HepG2 (cell line): ENCODE results near the gene ASH1L. TPM values are rescaled to one million over a fixed set of nuclear protein-coding genes. Genes with fewer than 3 reads are reported as not detected.

ENCODE experiments used
- AGO1 ChIP-seq: fragments of 200-400 bp; formaldehyde crosslinking; IDR thresholded peaks from 2 replicates; pipeline ENCODE4 v1.6.1; 2017; ENCODE audit warnings: mild to moderate bottlenecking, low read depth, low read length, moderate library complexity; ENCODE audit not compliant: poor library complexity, severe bottlenecking
- FOXM1 ChIP-seq: sonication (generic); formaldehyde crosslinking; IDR thresholded peaks from 2 replicates; pipeline ENCODE4 v1.5.0; 2020; ENCODE audit warnings: missing genetic modification reagents
- GABPA ChIP-seq, 2 experiments: IDR thresholded peaks; 2 replicates each; pipeline ENCODE4 v1.6.1; 2011 to 2016; ENCODE audit warnings: low read depth in 2 of 2, low read length in 1 of 2, missing biosample characterization in 1 of 2, missing genetic modification characterization in 1 of 2
- HNF4G ChIP-seq, 2 experiments: sonication (generic) in 1 of 2; formaldehyde crosslinking in 1 of 2; IDR thresholded peaks; 2 replicates each; pipeline versions ENCODE4 v1.4.0 to v1.6.1; 2011 to 2020; ENCODE audit warnings: borderline replicate concordance in 2 of 2, low read depth in 2 of 2, mild to moderate bottlenecking in 2 of 2, low read length in 1 of 2, missing genetic modification reagents in 1 of 2, moderate library complexity in 1 of 2
- KAT7 ChIP-seq: IDR thresholded peaks from 2 replicates; pipeline ENCODE4 v1.6.1; 2018; ENCODE audit warnings: borderline replicate concordance, missing compliant biosample characterization
- KAT8 ChIP-seq: IDR thresholded peaks from 2 replicates; pipeline ENCODE4 v1.6.1; 2016; ENCODE audit warnings: missing genetic modification reagents, missing compliant biosample characterization
- KDM3A ChIP-seq: IDR thresholded peaks from 2 replicates; pipeline ENCODE4 v1.6.1; 2018; ENCODE audit warnings: low read depth, missing compliant biosample characterization
- MXI1 ChIP-seq: IDR thresholded peaks from 3 replicates; pipeline ENCODE4 v1.6.1; 2012; ENCODE audit warnings: low read depth, low read length, inconsistent platforms, borderline replicate concordance
- NCOA2 ChIP-seq: sonication (generic); formaldehyde crosslinking; IDR thresholded peaks from 2 replicates; pipeline ENCODE4 v1.8.0; 2022; ENCODE audit warnings: inconsistent platforms
- RAD21 ChIP-seq: fragments of 450-650 bp; formaldehyde crosslinking; IDR thresholded peaks from 2 replicates; pipeline ENCODE4 v1.5.0; 2020; ENCODE audit warnings: mild to moderate bottlenecking
- RARA ChIP-seq: IDR thresholded peaks from 2 replicates; pipeline ENCODE4 v1.6.1; 2016; ENCODE audit warnings: missing genetic modification reagents, missing compliant biosample characterization
- SAP130 ChIP-seq: IDR thresholded peaks from 2 replicates; pipeline ENCODE4 v1.6.1; 2016; ENCODE audit warnings: low read depth
- SMYD3 ChIP-seq: sonication (generic); formaldehyde crosslinking; IDR thresholded peaks from 2 replicates; pipeline ENCODE4 v1.8.1; 2023; ENCODE audit warnings: mild to moderate bottlenecking, missing genetic modification reagents
- ZMAT3 ChIP-seq: sonication (generic); formaldehyde crosslinking; conservative IDR thresholded peaks from 2 replicates; pipeline ENCODE4 v1.7.0; 2021; ENCODE audit warnings: missing genetic modification reagents
- ZNF546 ChIP-seq: sonication (generic); formaldehyde crosslinking; conservative IDR thresholded peaks from 2 replicates; pipeline ENCODE4 v1.8.1; 2023; ENCODE audit warnings: mild to moderate bottlenecking, missing genetic modification reagents
- ZSCAN29 ChIP-seq: sonication (generic); formaldehyde crosslinking; conservative IDR thresholded peaks from 2 replicates; pipeline ENCODE4 v1.4.0; 2020; ENCODE audit warnings: mild to moderate bottlenecking, missing genetic modification reagents
- polyA plus RNA-seq, 8 experiments: library from polyadenylated mRNA; depleted of rRNA in 3 of 8; stranded (reverse) in 7 of 8; unstranded in 1 of 8; fragments of >200 nt; fragmentation: Illumina TruSeq in 4 of 8; extraction: Trizol in 4 of 8; gene quantifications; 2 replicates each; pipeline versions ENCODE4 v1.2.1 to v1.2.3, GENCODE V29; 2011 to 2016; ENCODE audit warnings: low read depth in 4 of 8, missing spikeins in 1 of 8, mixed read lengths in 1 of 8; ENCODE audit not compliant: insufficient read depth in 1 of 8
- total RNA-seq, 5 experiments: library from RNA; depleted of rRNA; stranded (reverse); fragments of >200 nt; fragmentation: Illumina TruSeq; extraction: Trizol; gene quantifications; 2 replicates each; pipeline ENCODE4 v1.2.3, GENCODE V29; 2016; ENCODE audit warnings: low read depth in 1 of 5
- TF ChIP-seq, protein P1 (sequence below): sonication (generic); formaldehyde crosslinking; IDR thresholded peaks from 2 replicates; pipeline ENCODE4 v1.8.0; 2022; ENCODE audit warnings: low read depth, missing genetic modification reagents
- TF ChIP-seq, protein P2 (sequence below): sonication (generic); formaldehyde crosslinking; IDR thresholded peaks from 2 replicates; pipeline ENCODE4 v1.9.0; 2022; ENCODE audit warnings: low read depth, missing genetic modification reagents
- TF ChIP-seq, protein P3 (sequence below): sonication (generic); formaldehyde crosslinking; IDR thresholded peaks from 2 replicates; pipeline ENCODE4 v1.5.0; 2020; ENCODE audit warnings: mild to moderate bottlenecking, missing genetic modification reagents, moderate library complexity
- TF ChIP-seq, protein P4 (sequence below): sonication (generic); formaldehyde crosslinking; IDR thresholded peaks from 2 replicates; pipeline ENCODE4 v1.4.0; 2020; ENCODE audit warnings: mild to moderate bottlenecking, missing genetic modification reagents

The ASH1L gene
- total and polyA plus RNA-seq, 2 of the 13 experiments (the other 11 are each of a cell fraction or from before 2014, with no cell fraction given): 10.2 to 15.3 TPM

DNA sequence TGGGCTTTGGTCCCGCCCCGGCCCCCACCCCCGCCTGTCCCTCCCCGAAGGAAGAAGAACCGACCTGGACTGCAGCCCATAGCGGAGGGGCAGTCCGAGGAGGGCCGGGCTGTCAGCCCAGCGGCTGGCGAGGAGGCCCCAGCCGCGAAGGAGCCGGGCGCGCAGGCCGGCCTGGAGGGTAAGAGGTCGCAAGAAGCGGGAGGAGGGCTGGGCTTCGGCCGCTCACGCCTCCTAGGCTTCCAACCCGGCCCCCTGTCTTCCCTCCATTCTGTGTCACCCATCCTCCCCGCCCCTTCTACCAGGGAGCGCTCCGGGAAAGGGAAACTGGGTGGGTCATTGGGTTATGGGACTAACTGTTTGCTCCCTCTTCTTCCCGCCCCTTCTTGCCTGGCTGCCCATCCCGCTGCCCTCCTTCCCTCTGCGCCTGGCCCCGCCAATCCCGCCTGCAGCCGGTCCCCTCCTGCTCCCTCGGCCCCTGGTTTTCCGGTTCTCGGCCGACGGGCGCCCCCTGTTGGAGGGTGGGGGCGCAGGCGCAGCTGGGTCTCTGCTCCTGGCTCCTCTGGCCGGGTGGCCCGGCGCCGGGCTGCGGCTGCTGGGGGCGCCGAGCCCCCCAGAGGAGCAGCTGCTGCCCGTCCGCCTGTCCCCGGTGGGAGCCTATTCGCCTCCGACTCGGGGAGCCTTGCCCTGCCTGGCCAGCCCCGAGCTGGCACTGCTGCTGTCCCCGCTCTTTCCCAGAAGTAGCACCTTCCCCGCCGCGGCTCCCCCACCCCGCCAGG is 239.5 kb downstream of the ASH1L start (continued):
- TF ChIP-seq, protein P1, sequence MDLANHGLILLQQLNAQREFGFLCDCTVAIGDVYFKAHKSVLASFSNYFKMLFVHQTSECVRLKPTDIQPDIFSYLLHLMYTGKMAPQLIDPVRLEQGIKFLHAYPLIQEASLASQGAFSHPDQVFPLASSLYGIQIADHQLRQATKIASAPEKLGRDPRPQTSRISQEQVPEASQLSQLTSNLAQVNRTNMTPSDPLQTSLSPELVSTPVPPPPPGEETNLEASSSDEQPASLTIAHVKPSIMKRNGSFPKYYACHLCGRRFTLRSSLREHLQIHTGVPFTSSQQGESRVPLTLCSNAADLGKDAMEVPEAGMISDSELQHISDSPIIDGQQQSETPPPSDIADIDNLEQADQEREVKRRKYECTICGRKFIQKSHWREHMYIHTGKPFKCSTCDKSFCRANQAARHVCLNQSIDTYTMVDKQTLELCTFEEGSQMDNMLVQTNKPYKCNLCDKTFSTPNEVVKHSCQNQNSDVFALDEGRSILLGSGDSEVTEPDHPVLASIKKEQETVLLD (CRISPR knock-in tag): peak; percentile 79
- 0 out of 2 replicates have a peak, but pooled peaks have one; percentile 35 for TF ChIP-seq RARA (CRISPR knock-in tag)
- TF ChIP-seq MXI1: peak; percentile 61; the same call in 1 of the 3 replicates
- TF ChIP-seq KAT8 (CRISPR knock-in tag): peak; percentile 47; the same call in 1 of the 2 replicates
- TF ChIP-seq SMYD3 (CRISPR knock-in tag): no peak
- TF ChIP-seq AGO1: peak; percentile 69
- TF ChIP-seq, protein P2, sequence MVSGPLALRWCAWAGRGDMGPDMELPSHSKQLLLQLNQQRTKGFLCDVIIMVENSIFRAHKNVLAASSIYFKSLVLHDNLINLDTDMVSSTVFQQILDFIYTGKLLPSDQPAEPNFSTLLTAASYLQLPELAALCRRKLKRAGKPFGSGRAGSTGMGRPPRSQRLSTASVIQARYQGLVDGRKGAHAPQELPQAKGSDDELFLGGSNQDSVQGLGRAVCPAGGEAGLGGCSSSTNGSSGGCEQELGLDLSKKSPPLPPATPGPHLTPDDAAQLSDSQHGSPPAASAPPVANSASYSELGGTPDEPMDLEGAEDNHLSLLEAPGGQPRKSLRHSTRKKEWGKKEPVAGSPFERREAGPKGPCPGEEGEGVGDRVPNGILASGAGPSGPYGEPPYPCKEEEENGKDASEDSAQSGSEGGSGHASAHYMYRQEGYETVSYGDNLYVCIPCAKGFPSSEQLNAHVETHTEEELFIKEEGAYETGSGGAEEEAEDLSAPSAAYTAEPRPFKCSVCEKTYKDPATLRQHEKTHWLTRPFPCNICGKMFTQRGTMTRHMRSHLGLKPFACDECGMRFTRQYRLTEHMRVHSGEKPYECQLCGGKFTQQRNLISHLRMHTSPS (CRISPR knock-in tag): peak; percentile 59; the same call in 1 of the 2 replicates
- TF ChIP-seq KAT7: peak; percentile 65; the same call in 1 of the 2 replicates
- TF ChIP-seq ZSCAN29 (CRISPR knock-in tag): no peak
- peak; percentile 82 for TF ChIP-seq SAP130
- no peak for TF ChIP-seq ZNF546
- TF ChIP-seq NCOA2 (CRISPR knock-in tag): 0 out of 2 replicates have a peak, but pooled peaks have one; percentile 30
- TF ChIP-seq, protein P3, sequence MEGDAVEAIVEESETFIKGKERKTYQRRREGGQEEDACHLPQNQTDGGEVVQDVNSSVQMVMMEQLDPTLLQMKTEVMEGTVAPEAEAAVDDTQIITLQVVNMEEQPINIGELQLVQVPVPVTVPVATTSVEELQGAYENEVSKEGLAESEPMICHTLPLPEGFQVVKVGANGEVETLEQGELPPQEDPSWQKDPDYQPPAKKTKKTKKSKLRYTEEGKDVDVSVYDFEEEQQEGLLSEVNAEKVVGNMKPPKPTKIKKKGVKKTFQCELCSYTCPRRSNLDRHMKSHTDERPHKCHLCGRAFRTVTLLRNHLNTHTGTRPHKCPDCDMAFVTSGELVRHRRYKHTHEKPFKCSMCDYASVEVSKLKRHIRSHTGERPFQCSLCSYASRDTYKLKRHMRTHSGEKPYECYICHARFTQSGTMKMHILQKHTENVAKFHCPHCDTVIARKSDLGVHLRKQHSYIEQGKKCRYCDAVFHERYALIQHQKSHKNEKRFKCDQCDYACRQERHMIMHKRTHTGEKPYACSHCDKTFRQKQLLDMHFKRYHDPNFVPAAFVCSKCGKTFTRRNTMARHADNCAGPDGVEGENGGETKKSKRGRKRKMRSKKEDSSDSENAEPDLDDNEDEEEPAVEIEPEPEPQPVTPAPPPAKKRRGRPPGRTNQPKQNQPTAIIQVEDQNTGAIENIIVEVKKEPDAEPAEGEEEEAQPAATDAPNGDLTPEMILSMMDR (CRISPR knock-in tag): peak; percentile 92
- peak; percentile 96 for TF ChIP-seq RAD21 (CRISPR knock-in tag)
- 0 out of 2 replicates have a peak, but pooled peaks have one; percentile 16 for TF ChIP-seq ZMAT3 (CRISPR knock-in tag)
- TF ChIP-seq FOXM1 (CRISPR knock-in tag): no peak
- TF ChIP-seq, protein P4, sequence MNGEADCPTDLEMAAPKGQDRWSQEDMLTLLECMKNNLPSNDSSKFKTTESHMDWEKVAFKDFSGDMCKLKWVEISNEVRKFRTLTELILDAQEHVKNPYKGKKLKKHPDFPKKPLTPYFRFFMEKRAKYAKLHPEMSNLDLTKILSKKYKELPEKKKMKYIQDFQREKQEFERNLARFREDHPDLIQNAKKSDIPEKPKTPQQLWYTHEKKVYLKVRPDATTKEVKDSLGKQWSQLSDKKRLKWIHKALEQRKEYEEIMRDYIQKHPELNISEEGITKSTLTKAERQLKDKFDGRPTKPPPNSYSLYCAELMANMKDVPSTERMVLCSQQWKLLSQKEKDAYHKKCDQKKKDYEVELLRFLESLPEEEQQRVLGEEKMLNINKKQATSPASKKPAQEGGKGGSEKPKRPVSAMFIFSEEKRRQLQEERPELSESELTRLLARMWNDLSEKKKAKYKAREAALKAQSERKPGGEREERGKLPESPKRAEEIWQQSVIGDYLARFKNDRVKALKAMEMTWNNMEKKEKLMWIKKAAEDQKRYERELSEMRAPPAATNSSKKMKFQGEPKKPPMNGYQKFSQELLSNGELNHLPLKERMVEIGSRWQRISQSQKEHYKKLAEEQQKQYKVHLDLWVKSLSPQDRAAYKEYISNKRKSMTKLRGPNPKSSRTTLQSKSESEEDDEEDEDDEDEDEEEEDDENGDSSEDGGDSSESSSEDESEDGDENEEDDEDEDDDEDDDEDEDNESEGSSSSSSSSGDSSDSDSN (CRISPR knock-in tag): peak; percentile 72
- TF ChIP-seq GABPA (IDR thresholded peaks at IDR 0.05; ENCODE audit: low read depth, low read length): no peak
- TF ChIP-seq GABPA (CRISPR knock-in tag; IDR thresholded peaks at IDR 0.05; ENCODE audit: low read depth): peak; percentile 85
- TF ChIP-seq KDM3A (CRISPR knock-in tag): peak; percentile 23; the same call in 1 of the 2 replicates
- no peak for TF ChIP-seq HNF4G (IDR thresholded peaks at IDR 0.05; ENCODE audit: borderline replicate concordance, low read depth, low read length)
- TF ChIP-seq HNF4G (CRISPR knock-in tag; IDR thresholded peaks at IDR 0.05; ENCODE audit: borderline replicate concordance, low read depth): no peak
